GM12878 (cell line): Measurements from ENCODE around the gene ABHD17A.

Source experiments
- CHD1 ChIP-seq: IDR thresholded peaks from 2 replicates; pipeline ENCODE4 v1.6.1; 2012; ENCODE audit warnings: low read depth, low read length, improper control_type of control experiment
- CTCF ChIP-seq, 3 experiments: IDR thresholded peaks in 2 of 3; conservative IDR thresholded peaks in 1 of 3; 2 replicates each; pipeline ENCODE4 v1.5.1; 2011; ENCODE audit warnings: low read depth in 3 of 3, low read length in 3 of 3, mild to moderate bottlenecking in 3 of 3, control low read depth in 2 of 3, moderate library complexity in 2 of 3, inconsistent platforms in 1 of 3, mixed read lengths in 1 of 3; ENCODE audit not compliant: control insufficient read depth in 2 of 3, insufficient read depth in 1 of 3; ENCODE audit errors: extremely low read depth in 1 of 3
- EP300 ChIP-seq, 2 experiments: fragments of 150-350 bp in 1 of 2; IDR thresholded peaks; 2 replicates each; pipeline ENCODE4 v1.6.1; 2011 to 2012; ENCODE audit warnings: low read depth in 2 of 2, low read length in 2 of 2, borderline replicate concordance in 1 of 2, improper control_type of control experiment in 1 of 2, inconsistent platforms in 1 of 2; ENCODE audit not compliant: control insufficient read depth in 1 of 2
- EZH2 ChIP-seq: IDR thresholded peaks from 2 replicates; pipeline ENCODE4 v1.6.1; 2012; ENCODE audit warnings: low read depth, mild to moderate bottlenecking, control low read depth, inconsistent platforms, low read length, borderline replicate concordance; ENCODE audit not compliant: control insufficient read depth
- IRF4 ChIP-seq: IDR thresholded peaks from 2 replicates; pipeline ENCODE4 v1.6.1; 2011; ENCODE audit warnings: low read depth, low read length
- JUNB ChIP-seq: IDR thresholded peaks from 2 replicates; pipeline ENCODE4 v1.6.1; 2016; ENCODE audit warnings: antibody characterized with exemption, mild to moderate bottlenecking
- MAX ChIP-seq: IDR thresholded peaks from 2 replicates; pipeline ENCODE4 v1.6.1; 2012; ENCODE audit warnings: low read depth, low read length, improper control_type of control experiment
- MTA3 ChIP-seq: IDR thresholded peaks from 2 replicates; pipeline ENCODE4 v1.6.1; 2012; ENCODE audit warnings: low read length, inconsistent platforms, borderline replicate concordance
- POLR2A ChIP-seq: IDR thresholded peaks from 2 replicates; pipeline ENCODE4 v1.6.1; 2011; ENCODE audit warnings: low read depth, mild to moderate bottlenecking, low read length
- POLR2AphosphoS5 ChIP-seq: IDR thresholded peaks from 2 replicates; pipeline ENCODE4 v1.6.1; 2011; ENCODE audit warnings: mild to moderate bottlenecking, low read length, inconsistent platforms
- TBL1XR1 ChIP-seq: IDR thresholded peaks from 2 replicates; pipeline ENCODE4 v1.6.1; 2012; ENCODE audit warnings: low read depth, low read length, improper control_type of control experiment
- ZNF274 ChIP-seq: IDR thresholded peaks from one replicate; pipeline ENCODE4 v1.8.0; 2011; ENCODE audit not compliant: insufficient read length, insufficient read depth
- ZZZ3 ChIP-seq: IDR thresholded peaks from 2 replicates; pipeline ENCODE4 v1.6.1; 2011; ENCODE audit warnings: low read depth; ENCODE audit not compliant: control insufficient read depth, insufficient read length
- TF ChIP-seq, protein P1 (sequence below): IDR thresholded peaks from 2 replicates; pipeline ENCODE4 v1.6.1; 2012; ENCODE audit warnings: mild to moderate bottlenecking, low read depth, low read length

DNA sequence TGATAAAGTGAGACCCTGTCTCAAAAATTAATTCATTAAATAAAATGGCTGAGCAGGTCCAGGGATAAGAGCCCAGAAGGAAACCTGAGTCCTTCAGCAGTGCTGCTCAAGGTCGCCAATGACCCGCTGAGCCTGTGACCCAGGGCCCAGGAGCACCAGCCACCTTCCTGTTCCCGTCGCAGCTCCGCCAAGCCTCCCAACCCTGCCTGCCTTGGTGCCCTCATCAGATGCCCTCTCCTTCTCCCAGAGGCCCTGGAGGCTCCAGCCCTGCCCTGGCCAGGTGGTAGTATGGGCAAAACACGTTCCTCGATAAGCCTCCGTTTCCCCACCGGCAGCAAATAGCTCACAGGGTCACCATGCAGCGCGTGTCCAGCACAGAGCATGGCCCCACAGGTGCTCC lies 39.7 kb downstream of the ABHD17A start:
- no peak for TF ChIP-seq POLR2AphosphoS5
- no peak for TF ChIP-seq CTCF (IDR thresholded peaks at IDR 0.05 in 2 of 3, conservative IDR thresholded peaks at IDR 0.05 in 1 of 3; ENCODE audit: control insufficient read depth in 2 of 3, extremely low read depth in 1 of 3, insufficient read depth in 1 of 3, low read depth in 3 of 3, low read length in 3 of 3)
- TF ChIP-seq MTA3: no peak
- no peak for TF ChIP-seq EP300 (IDR thresholded peaks at IDR 0.05; ENCODE audit: borderline replicate concordance in 1 of 2, control insufficient read depth in 1 of 2, low read depth in 2 of 2, low read length in 2 of 2)
- no peak for TF ChIP-seq MAX
- TF ChIP-seq TBL1XR1: no peak
- TF ChIP-seq ZZZ3: no peak
- no peak for TF ChIP-seq CHD1
- no peak for TF ChIP-seq ZNF274
- TF ChIP-seq JUNB: no peak
- TF ChIP-seq IRF4: no peak
- TF ChIP-seq, protein P1, sequence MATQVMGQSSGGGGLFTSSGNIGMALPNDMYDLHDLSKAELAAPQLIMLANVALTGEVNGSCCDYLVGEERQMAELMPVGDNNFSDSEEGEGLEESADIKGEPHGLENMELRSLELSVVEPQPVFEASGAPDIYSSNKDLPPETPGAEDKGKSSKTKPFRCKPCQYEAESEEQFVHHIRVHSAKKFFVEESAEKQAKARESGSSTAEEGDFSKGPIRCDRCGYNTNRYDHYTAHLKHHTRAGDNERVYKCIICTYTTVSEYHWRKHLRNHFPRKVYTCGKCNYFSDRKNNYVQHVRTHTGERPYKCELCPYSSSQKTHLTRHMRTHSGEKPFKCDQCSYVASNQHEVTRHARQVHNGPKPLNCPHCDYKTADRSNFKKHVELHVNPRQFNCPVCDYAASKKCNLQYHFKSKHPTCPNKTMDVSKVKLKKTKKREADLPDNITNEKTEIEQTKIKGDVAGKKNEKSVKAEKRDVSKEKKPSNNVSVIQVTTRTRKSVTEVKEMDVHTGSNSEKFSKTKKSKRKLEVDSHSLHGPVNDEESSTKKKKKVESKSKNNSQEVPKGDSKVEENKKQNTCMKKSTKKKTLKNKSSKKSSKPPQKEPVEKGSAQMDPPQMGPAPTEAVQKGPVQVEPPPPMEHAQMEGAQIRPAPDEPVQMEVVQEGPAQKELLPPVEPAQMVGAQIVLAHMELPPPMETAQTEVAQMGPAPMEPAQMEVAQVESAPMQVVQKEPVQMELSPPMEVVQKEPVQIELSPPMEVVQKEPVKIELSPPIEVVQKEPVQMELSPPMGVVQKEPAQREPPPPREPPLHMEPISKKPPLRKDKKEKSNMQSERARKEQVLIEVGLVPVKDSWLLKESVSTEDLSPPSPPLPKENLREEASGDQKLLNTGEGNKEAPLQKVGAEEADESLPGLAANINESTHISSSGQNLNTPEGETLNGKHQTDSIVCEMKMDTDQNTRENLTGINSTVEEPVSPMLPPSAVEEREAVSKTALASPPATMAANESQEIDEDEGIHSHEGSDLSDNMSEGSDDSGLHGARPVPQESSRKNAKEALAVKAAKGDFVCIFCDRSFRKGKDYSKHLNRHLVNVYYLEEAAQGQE: no peak
- peak; percentile 48; the same call in 1 of the 2 replicates for TF ChIP-seq POLR2A
- TF ChIP-seq EZH2: no peak
